IPS-18c (cell line): Measurements from ENCODE around the gene PLD1.
A peak's percentile ranks its signal among the peaks of the same experiment; 100 is the strongest.
"Not testable (repeated sequence)": the region's sequence is repeated elsewhere in the genome, so short reads cannot be mapped to it uniquely, and the experiment has no call there.

Experiments used
- H3K4me3 ChIP-seq: 2 replicates; pipeline ENCODE4 v1.7.0; 2013; ENCODE audit warnings: low read depth, mild to moderate bottlenecking, low read length, moderate library complexity; ENCODE audit not compliant: insufficient read depth
- H3K9me3 ChIP-seq: one replicate; pipeline ENCODE4 v1.6.1; 2013; ENCODE audit warnings: mild to moderate bottlenecking, low read length, moderate library complexity; ENCODE audit not compliant: control insufficient read depth, insufficient read depth

Gene PLD1, protein sequence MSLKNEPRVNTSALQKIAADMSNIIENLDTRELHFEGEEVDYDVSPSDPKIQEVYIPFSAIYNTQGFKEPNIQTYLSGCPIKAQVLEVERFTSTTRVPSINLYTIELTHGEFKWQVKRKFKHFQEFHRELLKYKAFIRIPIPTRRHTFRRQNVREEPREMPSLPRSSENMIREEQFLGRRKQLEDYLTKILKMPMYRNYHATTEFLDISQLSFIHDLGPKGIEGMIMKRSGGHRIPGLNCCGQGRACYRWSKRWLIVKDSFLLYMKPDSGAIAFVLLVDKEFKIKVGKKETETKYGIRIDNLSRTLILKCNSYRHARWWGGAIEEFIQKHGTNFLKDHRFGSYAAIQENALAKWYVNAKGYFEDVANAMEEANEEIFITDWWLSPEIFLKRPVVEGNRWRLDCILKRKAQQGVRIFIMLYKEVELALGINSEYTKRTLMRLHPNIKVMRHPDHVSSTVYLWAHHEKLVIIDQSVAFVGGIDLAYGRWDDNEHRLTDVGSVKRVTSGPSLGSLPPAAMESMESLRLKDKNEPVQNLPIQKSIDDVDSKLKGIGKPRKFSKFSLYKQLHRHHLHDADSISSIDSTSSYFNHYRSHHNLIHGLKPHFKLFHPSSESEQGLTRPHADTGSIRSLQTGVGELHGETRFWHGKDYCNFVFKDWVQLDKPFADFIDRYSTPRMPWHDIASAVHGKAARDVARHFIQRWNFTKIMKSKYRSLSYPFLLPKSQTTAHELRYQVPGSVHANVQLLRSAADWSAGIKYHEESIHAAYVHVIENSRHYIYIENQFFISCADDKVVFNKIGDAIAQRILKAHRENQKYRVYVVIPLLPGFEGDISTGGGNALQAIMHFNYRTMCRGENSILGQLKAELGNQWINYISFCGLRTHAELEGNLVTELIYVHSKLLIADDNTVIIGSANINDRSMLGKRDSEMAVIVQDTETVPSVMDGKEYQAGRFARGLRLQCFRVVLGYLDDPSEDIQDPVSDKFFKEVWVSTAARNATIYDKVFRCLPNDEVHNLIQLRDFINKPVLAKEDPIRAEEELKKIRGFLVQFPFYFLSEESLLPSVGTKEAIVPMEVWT

GRCh38 chr3:171809861-171810628 lies at the start of gene PLD1:
TSS of gene PLD1 (minus strand) at chr3:171810483. CDS start at chr3:171738051, 72,432 bp downstream.
- Histone ChIP-seq H3K9me3 (no peaks in the 10 kb centered on the region), H3K4me3 (peak within 1 kb of the TSS; percentile 76)

GRCh38 chr3:171858770-171859169 lies 48.5 kb upstream of the PLD1 start:
- H3K9me3 ChIP-seq, H3K4me3 ChIP-seq: not testable (repeated sequence)

- H3K4me3 ChIP-seq: no peak overlapping the region
- H3K9me3 ChIP-seq: peaks cover 2% of the 10 kb centered on the region
These were observed 44.5 kb upstream of the PLD1 start for GRCh38 chr3:171854649-171855305.

DNA sequence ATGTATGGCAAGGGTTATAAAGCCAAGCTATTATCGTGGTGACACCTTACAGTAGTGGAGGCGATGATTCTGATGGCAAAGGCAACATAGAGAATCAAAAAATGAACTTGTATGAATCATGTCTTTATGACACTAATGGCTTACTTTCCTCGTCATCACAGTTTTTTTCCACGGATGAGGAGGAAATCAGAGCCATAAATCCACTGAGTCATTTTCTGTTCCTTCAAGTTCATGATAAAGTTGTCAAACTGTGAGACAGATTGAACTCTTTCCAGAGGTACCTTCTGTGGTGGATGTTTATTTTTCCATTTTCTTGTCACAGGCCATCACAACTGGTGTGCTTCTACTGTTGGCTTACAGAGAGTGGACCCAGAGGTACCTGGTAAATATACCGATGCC lies 41.4 kb upstream of the PLD1 start:
- Histone ChIP-seq H3K4me3 (no peak overlapping the region), H3K9me3 (no peaks in the 10 kb centered on the region)

- Histone ChIP-seq H3K9me3 (no peaks in the 10 kb centered on the region), H3K4me3 (no peak overlapping the region)
These were observed 40.8 kb upstream of the PLD1 start for GRCh38 chr3:171850960-171851659.

DNA sequence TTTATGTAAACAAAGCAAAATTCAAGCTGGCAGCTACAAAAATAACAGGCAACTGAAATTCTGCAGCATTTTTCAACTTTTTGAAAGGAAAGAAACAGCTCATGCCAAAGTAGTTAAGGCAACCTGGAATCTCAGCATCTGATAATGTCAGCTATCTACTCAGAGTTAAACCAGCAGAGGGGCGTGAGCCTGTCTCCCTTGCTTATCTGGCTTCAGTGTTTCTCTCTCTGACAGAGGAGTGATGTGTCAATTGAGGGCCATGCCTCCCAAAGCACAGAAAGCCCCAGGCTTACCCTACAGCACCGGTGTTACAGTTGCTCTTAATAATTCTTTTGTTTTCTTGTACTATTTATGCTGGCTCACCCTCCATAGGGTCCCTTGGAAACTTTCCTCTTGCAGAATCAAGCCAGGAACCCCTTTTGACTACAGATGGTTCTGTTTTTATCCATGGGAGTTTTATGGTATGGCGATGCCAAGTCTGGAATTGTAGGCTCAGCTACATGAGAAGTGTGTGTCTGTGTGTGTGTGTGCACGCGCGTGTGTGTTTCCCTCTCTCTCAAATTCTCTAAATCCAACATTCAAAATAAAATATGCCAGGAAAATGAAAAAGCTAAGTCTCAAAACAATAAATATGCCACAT lies 40.2 kb upstream of the PLD1 start:
- H3K9me3 ChIP-seq: no peaks in the 10 kb centered on the region
- H3K4me3 ChIP-seq: no peak overlapping the region

- H3K9me3 ChIP-seq: no peaks in the 10 kb centered on the region
- H3K4me3 ChIP-seq: no peak overlapping the region
These were observed 39.5 kb upstream of the PLD1 start for GRCh38 chr3:171849617-171850319.

DNA sequence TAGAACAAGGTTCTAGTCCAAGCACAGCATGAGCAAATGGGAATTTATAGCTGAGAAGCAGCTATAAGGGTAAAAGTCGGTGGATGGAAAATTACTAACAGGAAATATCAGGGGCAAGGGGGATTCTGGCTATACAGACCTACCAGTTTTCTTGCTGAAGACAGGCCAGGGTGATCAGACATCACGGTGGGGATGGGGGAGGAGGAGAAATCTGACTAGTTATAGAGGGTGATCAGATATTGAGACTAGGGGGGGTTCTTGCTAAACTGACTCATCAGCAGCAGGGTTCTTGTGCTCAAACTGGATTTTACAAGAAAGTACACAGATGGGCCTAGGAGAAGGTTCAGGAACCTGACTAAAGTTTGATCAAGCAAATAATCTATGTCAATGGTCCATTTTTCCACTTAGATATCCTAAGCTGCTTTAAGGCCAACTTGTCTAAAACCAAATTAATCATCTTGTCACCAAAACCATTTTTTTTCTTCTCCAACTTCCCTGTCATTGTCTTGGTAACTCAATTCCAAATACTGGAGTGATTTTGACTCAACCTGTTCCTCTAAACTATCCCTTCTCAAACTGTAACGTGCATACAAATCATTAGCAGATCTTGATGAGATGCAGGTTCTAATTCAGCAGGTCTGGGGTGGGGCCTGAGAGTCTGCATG lies 37.4 kb upstream of the PLD1 start:
- Histone ChIP-seq H3K9me3 (no peaks in the 10 kb centered on the region), H3K4me3 (no peak overlapping the region)

DNA sequence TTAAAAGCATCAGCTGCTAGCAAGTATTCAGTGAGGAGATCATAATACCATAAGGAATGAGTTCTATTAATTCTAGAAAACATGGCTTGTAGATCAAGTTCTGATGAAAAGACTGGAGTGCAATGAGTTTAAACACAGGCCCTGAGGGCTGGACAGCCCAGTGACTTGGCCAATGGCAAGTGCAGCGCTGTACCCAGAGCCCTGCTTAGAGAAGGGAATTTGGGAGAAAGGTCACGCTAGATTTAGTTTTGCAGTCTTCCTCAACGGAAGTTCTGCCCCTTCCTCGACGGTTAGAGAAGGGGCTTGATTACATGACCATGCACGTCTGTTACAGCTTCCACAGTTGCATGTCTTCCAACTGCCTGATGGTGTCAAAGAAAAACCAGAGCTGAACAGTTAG lies 36.9 kb upstream of the PLD1 start:
- Histone ChIP-seq H3K9me3 (no peaks in the 10 kb centered on the region), H3K4me3 (no peak overlapping the region)

DNA sequence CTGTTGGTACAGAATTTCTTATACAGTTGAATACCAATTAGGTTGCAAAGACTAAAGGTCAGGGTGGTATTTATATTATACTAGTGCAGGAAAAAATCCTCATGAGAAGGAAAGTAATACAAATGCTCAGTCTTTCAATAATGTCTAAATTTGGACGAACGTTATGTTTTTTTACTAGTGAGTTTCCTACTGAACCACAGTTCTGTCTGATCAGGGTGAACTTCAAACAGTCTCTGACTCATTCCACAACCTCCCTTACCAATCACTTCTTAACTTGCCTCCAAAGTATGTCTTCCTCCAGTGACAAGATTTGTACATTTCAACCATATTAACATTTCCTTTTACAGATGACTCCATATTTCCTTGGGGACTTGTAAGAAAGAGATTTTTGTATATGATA lies 36.3 kb upstream of the PLD1 start:
- Histone ChIP-seq H3K9me3 (no peaks in the 10 kb centered on the region), H3K4me3 (no peak overlapping the region)

- no peak overlapping the region for H3K4me3 ChIP-seq
- no peaks in the 10 kb centered on the region for H3K9me3 ChIP-seq
These were observed 35.4 kb upstream of the PLD1 start for GRCh38 chr3:171845481-171846284.

DNA sequence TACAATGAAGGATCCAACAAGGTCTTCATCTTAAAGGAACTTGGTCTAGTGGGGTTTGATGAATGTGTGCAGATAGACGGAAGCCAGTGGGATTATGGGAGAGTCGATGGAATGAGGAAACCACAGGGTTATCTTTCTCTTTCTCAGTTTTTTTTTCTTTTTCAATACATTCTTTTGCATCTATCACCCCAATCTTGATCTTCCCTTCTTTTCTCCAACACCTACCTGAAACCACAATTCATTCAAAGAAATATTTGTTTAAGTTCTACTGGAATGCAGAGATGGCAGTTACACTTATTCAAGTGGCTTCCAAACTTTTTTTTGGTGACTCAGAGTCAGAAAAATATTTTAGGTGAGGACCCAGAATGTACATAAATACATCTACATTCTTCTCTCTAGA lies 34.6 kb upstream of the PLD1 start:
- no peaks in the 10 kb centered on the region for H3K9me3 ChIP-seq

DNA sequence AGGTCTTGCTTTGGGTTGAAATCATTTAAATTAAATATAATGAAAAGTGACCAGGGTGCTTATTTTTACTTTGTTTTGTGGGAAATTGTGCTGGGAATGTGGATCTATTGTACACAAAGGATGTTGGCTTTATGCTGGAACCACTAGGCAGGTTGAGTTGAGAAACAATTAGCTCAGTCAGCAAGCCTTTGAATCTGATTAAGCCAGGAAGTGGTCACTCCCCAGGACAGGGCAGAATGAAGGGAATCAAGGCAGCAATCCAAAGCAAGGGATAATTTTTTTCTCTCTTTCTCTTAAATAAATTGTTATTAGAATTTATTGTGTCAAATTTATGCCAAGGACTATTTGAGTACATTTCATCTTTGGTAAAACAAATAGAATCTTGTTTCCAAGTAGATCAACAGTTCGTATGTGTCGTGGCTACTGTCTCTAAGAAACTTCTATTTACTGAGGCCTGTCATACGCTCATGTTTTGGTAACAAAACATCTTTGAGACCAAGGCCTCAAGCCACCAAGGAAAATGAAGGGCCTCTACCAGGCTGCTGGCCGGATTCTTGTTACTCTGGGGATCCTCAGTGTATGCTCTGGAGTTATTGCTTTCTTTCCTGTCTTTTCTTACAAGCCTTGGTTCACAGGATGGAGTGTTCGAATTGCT lies 32.7 kb upstream of the PLD1 start, which contains the start of gene TMEM212:
Gene TMEM212 (plus strand): TSS at position 486 of the 655 bp plus-strand sequence. CDS start 35 bp downstream, at position 521.
- no peak within 1 kb of the TSS for H3K4me3 ChIP-seq
- H3K9me3 ChIP-seq: no peaks in the 10 kb centered on the region

More for the DNA sequence above, 34.6 kb upstream of the PLD1 start:
- H3K4me3 ChIP-seq: no peak overlapping the region

DNA sequence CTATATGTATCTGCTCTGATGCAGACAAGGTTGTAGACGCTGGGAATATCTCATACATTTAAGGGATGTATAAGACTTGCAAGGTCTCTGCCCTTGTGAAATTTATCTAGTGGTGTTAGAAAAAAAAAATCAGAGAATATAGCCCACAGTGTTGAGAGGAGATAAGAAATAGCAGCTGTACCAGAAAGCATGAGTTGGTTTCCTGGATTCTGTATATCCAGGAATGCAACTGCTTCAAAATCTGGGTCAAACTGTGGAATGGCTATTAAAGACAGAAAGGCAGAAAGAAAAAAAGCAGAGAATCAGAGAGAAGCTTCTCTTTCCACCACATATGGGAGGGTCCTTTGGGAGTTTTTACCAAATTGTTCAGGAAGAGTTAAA lies 31.3 kb upstream of the PLD1 start:
- Histone ChIP-seq H3K9me3 (no peaks in the 10 kb centered on the region), H3K4me3 (no peak overlapping the region)
